Adrenal gland (tissue), 5 donors: Measurements from ENCODE around the gene CACNA1C.

Experiments used
- CTCF ChIP-seq, 6 experiments: fragments of 450-650 bp in 4 of 6; fragments of 200-600 bp in 2 of 6; sonication (generic) in 1 of 6; IDR thresholded peaks; 1 replicate in 5 of 6; 2 replicates in 1 of 6; pipeline versions ENCODE4 v1.5.1 to v1.8.0; 2016 to 2021; ENCODE audit warnings: antibody characterized with exemption in 6 of 6, mild to moderate bottlenecking in 2 of 6, moderate library complexity in 1 of 6
- POLR2A ChIP-seq, 2 donors: fragments of 450-650 bp; IDR thresholded peaks; one replicate each; pipeline ENCODE4 v1.6.1; 2017; ENCODE audit warnings: antibody characterized with exemption in 2 of 2, mild to moderate bottlenecking in 2 of 2, moderate library complexity in 1 of 2
- donor health status: DM: no; HTN: no; CAD: no.

DNA sequence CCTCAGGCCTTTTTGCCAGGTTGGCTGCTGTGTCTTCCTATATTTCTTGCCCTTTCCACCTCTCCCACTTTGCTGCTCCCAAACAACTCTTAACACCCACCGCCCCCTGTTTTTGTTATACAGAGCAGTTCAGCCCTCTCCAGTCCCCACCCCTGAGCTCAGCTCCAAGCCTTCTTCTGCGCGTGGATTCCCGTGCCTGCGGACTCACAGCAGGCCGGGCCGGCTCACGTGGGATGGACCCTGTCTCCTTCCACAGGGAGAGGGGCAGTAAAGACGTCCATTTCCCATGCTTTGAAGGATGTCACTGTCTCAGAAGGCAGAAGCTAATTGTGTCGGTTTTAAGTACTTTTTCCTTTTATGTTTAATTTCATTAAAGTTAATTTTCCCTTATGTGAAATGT is 139.4 kb downstream of the CACNA1C start:
- TF ChIP-seq CTCF (IDR thresholded peaks at IDR 0.05) (no peak), POLR2A (IDR thresholded peaks at IDR 0.05) (no peak)
